GM21367 (cell line): ENCODE data around the gene CNOT10.
"Not testable (repeated sequence)": the region's sequence is repeated elsewhere in the genome, so short reads cannot be mapped to it uniquely, and the experiment has no call there.

Experiments used
- ATAC-seq: cut with Tn5 transposase; IDR thresholded peaks from one replicate; pipeline ENCODE4 v1.9.1; 2021; ENCODE audit not compliant: unreplicated experiment

Gene CNOT10

GRCh38 chr3:32757618-32758374 lies 72.8 kb downstream of the CNOT10 start:
- ATAC-seq, result no peak

DNA sequence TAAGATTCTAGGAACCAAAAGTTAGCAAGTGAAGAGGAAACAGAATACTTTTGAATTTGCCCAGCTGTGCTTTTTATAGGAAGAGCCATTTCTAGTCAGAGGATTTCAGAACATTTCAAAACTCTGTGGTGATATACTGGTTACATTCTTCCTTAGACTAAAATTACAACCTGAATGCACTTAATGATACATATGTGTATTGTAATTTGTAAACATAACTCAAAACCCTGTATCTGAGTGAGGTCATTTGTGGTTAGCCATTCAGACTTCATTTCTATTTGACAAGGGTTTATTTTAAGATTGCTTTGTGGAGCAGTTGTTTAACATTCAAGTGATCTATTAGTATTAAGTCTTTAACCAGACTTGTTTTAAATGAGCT lies 73.4 kb downstream of the CNOT10 start:
- no peak for ATAC-seq

- no peak for ATAC-seq
These were observed 74.4 kb downstream of the CNOT10 start for GRCh38 chr3:32759342-32759741.

- no peak for ATAC-seq
These were observed 79.5 kb downstream of the CNOT10 start for GRCh38 chr3:32764481-32764880.

- ATAC-seq, result no peak
These were observed 93.4 kb downstream of the CNOT10 start for GRCh38 chr3:32778389-32778788.

DNA sequence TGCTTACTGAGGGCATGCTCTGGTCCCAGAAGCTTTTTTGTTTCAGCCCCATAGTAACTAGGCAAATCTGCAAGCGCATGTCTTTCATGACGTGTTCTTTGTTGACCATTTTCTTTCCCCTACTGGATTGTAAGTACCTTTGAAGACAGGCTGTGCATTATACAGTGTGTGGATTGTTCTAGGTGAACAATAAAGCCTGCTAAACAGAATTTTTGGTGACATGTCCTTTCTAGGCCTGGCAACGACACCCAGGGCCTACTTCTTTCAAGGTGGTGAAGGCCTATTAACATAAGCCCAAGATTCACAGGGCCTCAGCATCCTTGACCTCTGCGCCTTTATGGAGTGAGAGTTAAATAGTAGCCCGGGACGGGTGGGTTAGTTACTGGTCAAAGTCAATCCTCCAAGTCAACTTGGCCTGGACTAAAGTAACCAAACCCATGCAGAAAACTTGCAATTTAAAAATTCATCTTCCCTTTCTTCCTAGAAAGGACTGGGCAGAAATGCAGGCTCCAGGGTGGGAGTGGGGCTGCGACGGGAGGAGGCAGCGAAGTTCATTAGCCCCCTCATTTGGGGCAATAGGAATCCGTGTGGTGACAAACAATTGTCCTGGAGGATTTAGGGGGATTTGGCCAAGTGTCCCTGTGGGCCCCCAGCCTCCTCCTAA lies 95.2 kb downstream of the CNOT10 start:
- no peak for ATAC-seq

- ATAC-seq, result peak; percentile 24
These were observed 95.8 kb downstream of the CNOT10 start for GRCh38 chr3:32780735-32781210.

- peak; percentile 93 for ATAC-seq
These were observed 96.4 kb downstream of the CNOT10 start for GRCh38 chr3:32781211-32781968.

DNA sequence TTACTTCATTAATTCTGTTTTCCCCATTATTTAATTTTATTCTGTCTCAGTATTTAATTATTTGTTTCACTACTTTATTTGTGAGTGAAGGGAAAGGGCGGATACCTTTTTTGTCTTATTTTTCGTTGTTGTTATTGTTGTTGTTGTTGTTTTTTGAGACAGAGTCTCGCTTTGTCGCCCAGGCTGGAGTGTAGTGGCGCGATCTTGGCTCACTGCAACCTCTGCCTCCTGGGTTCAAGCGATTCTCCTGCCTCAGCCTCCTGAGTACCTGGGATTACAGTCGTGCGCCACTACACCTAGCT lies 96.9 kb downstream of the CNOT10 start:
- not testable (repeated sequence) for ATAC-seq

DNA sequence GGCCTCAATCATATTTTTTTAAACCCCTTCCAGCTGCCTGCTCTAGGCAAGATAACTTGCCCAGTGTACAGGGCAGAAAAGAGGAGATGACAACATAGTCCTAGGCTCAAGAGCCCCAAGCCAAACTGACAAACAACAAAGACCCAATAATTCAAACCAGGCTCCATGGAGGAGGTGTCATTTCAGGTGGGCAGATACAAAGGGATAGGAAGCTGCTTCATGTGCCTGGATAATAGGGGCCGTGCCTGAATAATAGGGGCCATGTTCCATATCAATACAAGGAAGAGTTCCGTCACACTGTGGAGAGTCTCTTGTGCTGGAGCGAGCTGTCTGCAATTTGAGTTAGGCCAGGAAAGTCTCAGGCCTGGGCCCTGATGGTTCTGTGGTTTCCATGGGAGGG lies 97.4 kb downstream of the CNOT10 start:
- no peak for ATAC-seq

DNA sequence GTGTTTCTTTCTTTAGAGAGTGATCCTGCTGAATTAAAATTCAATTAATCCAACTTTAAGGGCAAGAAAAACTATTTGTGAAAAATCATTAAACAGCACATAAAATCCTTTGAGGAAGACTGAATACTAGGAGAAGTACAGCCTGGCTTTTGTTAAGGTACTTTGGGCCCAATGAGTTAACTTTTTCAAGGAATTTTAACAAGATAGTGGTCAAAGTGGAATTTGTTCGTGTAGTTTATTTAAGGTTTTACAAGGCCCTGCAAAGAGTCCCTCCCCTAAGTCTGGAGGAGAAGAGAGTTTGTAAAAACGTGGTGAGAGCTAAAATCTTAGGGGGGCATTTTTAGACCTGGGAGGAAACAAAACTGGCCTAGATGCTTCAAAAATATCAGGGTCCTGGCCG lies 106.8 kb downstream of the CNOT10 start:
- ATAC-seq, result no peak

DNA sequence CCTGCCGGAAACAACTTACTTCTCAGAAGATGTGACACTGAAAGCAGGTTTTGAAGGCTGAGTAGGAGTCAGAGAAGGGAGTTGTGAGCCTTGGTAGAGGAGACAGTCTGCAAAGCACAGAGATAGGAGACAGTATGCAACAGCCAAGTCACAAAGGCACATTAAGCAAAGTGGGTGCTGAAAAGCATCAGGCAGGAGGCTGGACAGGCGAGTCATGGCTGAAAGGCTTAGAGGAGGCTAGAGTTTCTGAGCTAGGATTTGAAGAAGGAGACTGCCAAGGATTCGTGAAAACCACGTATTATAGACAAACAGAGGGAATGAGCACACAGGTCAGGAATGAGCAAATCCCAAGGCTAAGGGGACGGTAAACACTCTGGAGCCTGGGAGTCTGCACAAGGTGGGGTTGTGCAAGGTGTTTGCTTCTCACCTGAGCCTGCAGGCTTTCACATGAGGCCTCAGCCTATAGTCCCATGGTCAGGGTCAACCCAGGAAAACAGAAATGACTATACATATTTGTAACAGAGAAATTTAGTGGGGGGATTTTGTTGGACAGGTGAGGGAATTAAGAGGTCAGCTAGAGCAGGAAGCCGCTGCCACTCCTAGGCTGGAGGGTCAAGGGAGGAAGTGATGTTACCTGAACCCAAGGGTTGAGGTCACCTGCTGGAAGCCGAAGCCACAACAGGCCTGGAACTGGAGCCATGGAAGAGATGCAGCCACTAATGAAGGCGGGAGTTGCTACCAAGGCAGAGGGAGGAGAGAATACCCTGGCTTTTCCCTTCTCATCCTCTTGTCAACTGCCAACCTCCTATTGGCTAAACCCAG lies 109.7 kb downstream of the CNOT10 start:
- no peak for ATAC-seq

DNA sequence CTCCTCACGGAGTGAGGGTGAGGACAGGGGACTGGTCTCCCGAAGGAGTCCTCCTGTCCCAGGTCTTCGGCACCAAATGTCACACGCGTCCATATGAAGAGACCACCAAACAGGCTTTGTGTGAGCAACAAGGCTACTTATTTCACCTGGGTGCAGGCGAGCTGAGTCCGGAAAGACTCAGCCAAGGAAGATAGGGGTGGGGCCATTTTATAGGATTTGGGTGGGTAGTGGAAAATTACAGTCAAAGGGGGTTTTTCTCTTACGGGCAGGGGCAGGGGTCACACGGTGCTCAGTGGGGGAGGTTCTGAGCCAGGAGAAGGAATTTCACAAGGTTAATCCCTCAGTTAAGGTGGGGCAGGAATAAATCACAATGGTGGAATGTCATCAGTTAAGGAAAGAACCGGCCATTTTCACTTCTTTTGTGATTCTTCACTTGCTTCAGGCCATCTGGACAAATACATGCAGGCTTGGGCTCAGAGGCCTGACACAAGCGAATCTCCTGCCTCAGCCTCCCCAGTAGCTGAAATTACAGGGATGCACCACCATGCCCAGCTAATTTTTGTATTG lies 111.5 kb downstream of the CNOT10 start:
- ATAC-seq, result not testable (repeated sequence)

GRCh38 chr3:32797776-32798175 lies 112.8 kb downstream of the CNOT10 start:
- ATAC-seq, result no peak

GRCh38 chr3:32801440-32801839 lies 116.5 kb downstream of the CNOT10 start:
- ATAC-seq, result not testable (repeated sequence)

DNA sequence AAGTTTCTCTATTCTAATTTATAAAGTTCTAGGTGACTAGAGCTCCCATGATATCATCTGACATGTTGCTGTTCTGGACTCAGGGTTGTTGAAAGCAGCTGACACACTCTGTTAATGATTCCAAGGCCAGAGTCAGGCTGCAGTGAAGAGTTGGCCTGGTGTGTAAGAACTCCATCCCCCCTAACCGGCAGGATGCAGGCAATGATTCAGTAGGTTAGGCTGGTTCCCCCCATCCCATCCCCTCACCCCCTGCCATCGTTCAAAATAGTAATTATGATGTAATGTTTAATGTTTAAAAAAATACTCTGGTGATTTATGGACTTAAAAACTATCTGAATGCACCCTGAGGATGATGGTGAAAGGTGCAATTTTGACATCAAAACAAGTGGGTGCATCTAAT lies 128.2 kb downstream of the CNOT10 start:
- ATAC-seq, result no peak

DNA sequence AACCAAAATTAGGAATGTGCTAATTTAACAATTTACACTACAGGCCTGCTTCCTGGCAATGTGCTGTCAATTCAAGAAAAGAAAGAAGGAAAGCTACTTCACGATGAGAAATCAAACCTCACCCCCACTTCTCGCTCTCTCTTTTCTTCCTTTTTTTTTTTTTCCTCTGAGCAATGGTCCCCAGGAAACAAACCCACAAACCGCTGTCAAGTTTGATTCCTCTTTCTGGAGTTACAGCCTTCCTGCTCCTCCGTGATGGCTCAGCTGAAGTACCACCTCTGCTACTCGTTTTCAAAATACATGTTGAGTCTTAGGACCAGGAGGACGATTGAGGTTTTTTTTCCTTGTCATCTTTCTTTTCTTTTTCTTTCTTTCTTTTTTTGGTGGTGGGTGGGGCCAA lies 129.4 kb downstream of the CNOT10 start:
- no peak for ATAC-seq

DNA sequence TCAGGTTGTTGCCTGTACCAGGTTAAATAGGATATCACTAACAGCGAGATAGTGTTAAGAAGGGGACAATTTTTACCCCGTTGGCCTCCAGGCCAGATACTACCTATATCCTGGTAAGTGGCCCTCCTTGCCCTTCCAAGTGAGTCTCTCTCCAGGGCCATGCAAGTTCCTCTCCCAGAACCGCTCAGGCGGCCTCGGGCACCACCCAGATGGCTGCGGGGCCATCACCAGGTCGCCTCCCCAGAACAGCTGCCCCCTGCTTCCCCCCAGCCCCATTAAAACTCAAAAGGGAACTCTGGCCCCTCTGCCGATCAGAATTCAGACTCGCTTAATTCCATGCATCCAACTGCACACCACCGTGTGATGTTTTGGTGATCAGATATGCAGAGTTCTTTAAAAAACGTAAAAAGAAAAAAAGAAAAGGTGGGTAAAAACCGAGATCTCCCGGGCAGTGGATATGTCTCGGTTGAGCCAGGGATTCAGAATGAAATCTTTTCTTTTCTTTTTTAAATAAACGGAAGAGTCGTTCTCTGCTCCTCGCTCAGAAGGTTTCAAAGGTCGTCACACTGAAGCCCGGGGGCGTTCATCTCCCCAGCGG lies 131.0 kb downstream of the CNOT10 start:
- no peak for ATAC-seq

DNA sequence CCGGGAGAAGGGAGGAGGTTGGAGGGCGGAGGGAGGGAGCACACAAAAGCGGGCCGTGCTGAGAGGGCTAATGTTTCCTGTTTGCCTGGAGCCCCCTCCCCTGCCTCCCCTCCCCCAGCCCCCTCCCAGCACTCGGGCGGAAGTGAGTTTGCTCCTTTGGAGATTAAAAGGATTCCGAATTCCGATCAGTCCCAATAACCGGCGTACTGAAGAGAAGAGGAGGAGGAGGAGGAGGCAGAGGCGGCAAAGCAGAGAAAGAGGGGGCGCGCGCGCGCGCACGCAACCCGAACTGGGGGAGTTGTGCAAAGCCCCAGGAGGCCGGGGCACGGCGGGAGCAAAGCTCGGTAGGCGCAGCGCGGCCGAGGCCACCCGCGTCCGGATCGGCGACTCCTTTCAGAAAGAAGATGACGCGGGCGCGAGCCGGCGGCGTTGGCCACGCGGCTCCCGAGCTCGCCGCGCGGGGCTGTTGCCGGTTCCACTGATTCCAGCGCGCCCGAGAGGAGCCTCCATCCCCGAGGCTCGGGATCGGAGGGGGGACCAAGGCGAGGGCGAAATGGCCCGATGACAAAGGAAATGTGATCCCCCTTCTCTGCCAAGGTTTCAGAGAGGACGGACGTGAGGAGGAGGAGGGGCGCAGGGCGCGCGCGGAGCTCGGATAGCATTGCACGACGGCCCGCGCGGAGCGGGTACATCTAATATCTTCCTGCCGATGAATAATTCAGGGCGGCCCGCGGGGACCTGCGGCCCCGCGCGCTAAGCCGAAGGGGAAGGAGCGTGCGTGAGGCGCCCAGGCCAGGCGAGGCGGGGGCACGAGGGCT lies 131.7 kb downstream of the CNOT10 start:
- ATAC-seq, result no peak

DNA sequence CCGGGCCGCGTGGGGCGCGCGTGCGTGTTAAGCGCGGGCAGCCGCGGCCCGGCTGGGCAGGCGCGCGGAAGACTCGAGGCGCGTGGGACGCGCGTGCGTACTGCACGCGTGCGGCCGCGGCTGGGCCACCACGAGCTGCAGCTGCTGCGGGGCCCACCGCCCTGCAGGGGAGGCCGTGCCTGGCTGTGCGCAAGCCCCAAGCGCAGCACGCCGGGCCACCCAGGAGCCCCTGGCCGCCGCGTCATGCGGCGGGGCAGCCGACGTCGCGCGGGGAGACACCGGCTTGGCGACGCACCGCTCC lies 132.2 kb downstream of the CNOT10 start:
- no peak for ATAC-seq
